PC-9 (cell line): ENCODE results near the gene DSCAML1. TPM values are rescaled to one million over a fixed set of nuclear protein-coding genes. Genes with fewer than 3 reads are reported as not detected.
A peak's percentile ranks its signal among the peaks of the same experiment; 100 is the strongest.

Source experiments
- BruUV-seq: library from RNA; stranded (reverse); fragments of 400-500 nt; replicated peaks from 2 replicates; lab custom pipeline; 2021; lab: Mats Ljungman, UMichigan
- CTCF ChIA-PET: fragments of 300-600 bp; sonication (Branson Sonifier 250); formaldehyde crosslinking; loops from one replicate; lab custom pipeline; 2022; ENCODE audit warnings: antibody characterized with exemption; lab: Charles Lee
- POLR2A ChIA-PET: fragments of 300-600 bp; sonication (Branson Sonifier 250); formaldehyde crosslinking; loops from one replicate; lab custom pipeline; 2022; ENCODE audit warnings: antibody characterized with exemption; ENCODE audit not compliant: unreplicated experiment; lab: Charles Lee
- DNase-seq, 2 experiments: peaks; one replicate each; pipeline versions ENCODE4 v3.0.0 to v3.0.0-alpha.2; 2015 to 2022; ENCODE audit warnings: mixed read lengths in 1 of 2
- H2AFZ ChIP-seq: fragments of 200-600 bp; sonication (generic); 2 replicates; pipeline ENCODE4 v1.8.1; 2017; ENCODE audit warnings: antibody characterized with exemption
- H3F3A ChIP-seq: fragments of 200-600 bp; sonication (generic); 2 replicates; pipeline ENCODE4 v1.8.1; 2017; ENCODE audit warnings: antibody characterized with exemption, mild to moderate bottlenecking, low read depth; ENCODE audit not compliant: insufficient read depth
- H3K27ac ChIP-seq: fragments of 200-600 bp; sonication (generic); 2 replicates; pipeline ENCODE4 v1.6.1; 2016; ENCODE audit warnings: mixed run types
- H3K27me3 ChIP-seq: fragments of 200-600 bp; sonication (generic); 2 replicates; pipeline ENCODE4 v1.6.1; 2016; ENCODE audit warnings: low read depth, mixed run types; ENCODE audit not compliant: insufficient read depth
- H3K36me3 ChIP-seq: fragments of 200-600 bp; sonication (generic); 2 replicates; pipeline ENCODE4 v1.6.1; 2016; ENCODE audit warnings: low read depth, mixed run types
- H3K4me1 ChIP-seq: fragments of 200-600 bp; sonication (generic); replicated peaks from 2 replicates; pipeline ENCODE4 v1.6.1; 2016; ENCODE audit warnings: mixed run types; ENCODE audit not compliant: insufficient read depth
- H3K4me2 ChIP-seq: fragments of 200-600 bp; sonication (generic); 2 replicates; pipeline ENCODE4 v1.6.1; 2017; ENCODE audit warnings: mixed run types
- H3K4me3 ChIP-seq: fragments of 200-600 bp; sonication (generic); 2 replicates; pipeline ENCODE4 v1.6.1; 2016; ENCODE audit warnings: mixed run types
- H3K79me2 ChIP-seq: fragments of 200-600 bp; sonication (generic); 2 replicates; pipeline ENCODE4 v1.6.1; 2017; ENCODE audit warnings: low read depth, mixed run types
- H3K9me2 ChIP-seq: fragments of 200-600 bp; sonication (generic); 2 replicates; pipeline ENCODE4 v1.8.1; 2017; ENCODE audit warnings: mild to moderate bottlenecking; ENCODE audit not compliant: insufficient read depth
- H3K9me3 ChIP-seq: fragments of 200-600 bp; sonication (generic); 2 replicates; pipeline ENCODE4 v1.8.1; 2016; ENCODE audit warnings: low read depth; ENCODE audit not compliant: insufficient read depth
- H4K20me1 ChIP-seq: fragments of 200-600 bp; sonication (generic); 2 replicates; pipeline ENCODE4 v1.8.1; 2017; ENCODE audit not compliant: insufficient read depth
- CTCF ChIP-seq: fragments of 200-600 bp; sonication (generic); conservative IDR thresholded peaks from 2 replicates; pipeline ENCODE4 v1.6.1; 2017; ENCODE audit warnings: mixed run types, antibody characterized with exemption, mild to moderate bottlenecking, moderate library complexity
- EZH2 ChIP-seq: fragments of 200-600 bp; sonication (generic); IDR thresholded peaks from 2 replicates; pipeline ENCODE4 v1.8.0; 2017; ENCODE audit warnings: antibody characterized with exemption, low read depth
- intact Hi-C: fragments of 100-400 bp; cut with micrococcal nuclease; formaldehyde crosslinking; loops from one replicate; pipeline ENCODE4 v1.10.0; 2022; ENCODE audit not compliant: unreplicated experiment
- total RNA-seq: library from RNA; stranded (reverse); gene quantifications from 2 replicates; pipeline ENCODE4 v1.2.3, GENCODE V29; 2021

Gene DSCAML1
- total RNA-seq, 1 experiment from 2014 or later, result not detected

- Histone ChIP-seq H3K27ac (no peak overlapping the region), H2AFZ (no peak overlapping the region), H3K4me2 (no peak overlapping the region), H3K4me3 (no peak overlapping the region), H3K27me3 (peaks cover 100% of the 10 kb centered on the region), H3F3A (no peaks in the 10 kb centered on the region), H3K79me2 (no peaks in the 10 kb centered on the region), H3K4me1 (no peaks in the 10 kb centered on the region), H3K9me3 (no peaks in the 10 kb centered on the region), H3K36me3 (no peaks in the 10 kb centered on the region), H4K20me1 (no peaks in the 10 kb centered on the region), H3K9me2 (no peaks in the 10 kb centered on the region)
- intact Hi-C loops, result no loop called here
- TF ChIP-seq CTCF (no peak), EZH2 (0 out of 2 replicates have a peak, but pooled peaks have one; percentile 22)
- CTCF ChIA-PET, result no interaction called here
- POLR2A ChIA-PET, result no interaction called here
- DNase-seq, result no peak
- no TSS peak for BruUV-seq
Observed at GRCh38 chr11:117501237-117501898, 295.6 kb downstream of the DSCAML1 start.

- no peak overlapping the region for H3K4me3 ChIP-seq
- no TSS peak for BruUV-seq
- ChIA-PET CTCF (no interaction called here), POLR2A (no interaction called here)
- no peaks in the 10 kb centered on the region for H3K4me1 ChIP-seq
- no peak overlapping the region for H3K27ac ChIP-seq
- no peak overlapping the region for H2AFZ ChIP-seq
- H3K9me2 ChIP-seq, result no peaks in the 10 kb centered on the region
- no peaks in the 10 kb centered on the region for H3K36me3 ChIP-seq
- peaks cover 100% of the 10 kb centered on the region for H3K27me3 ChIP-seq
- no peaks in the 10 kb centered on the region for H3F3A ChIP-seq
- H3K79me2 ChIP-seq, result no peaks in the 10 kb centered on the region
- no peak for DNase-seq
- intact Hi-C loops, result no loop called here
- no peaks in the 10 kb centered on the region for H4K20me1 ChIP-seq
- H3K9me3 ChIP-seq, result no peaks in the 10 kb centered on the region
- H3K4me2 ChIP-seq, result no peak overlapping the region
- no peak for TF ChIP-seq EZH2
- TF ChIP-seq CTCF, result no peak
Observed at GRCh38 chr11:117498791-117499190, 298.2 kb downstream of the DSCAML1 start.

- Histone ChIP-seq H3K9me3 (no peaks in the 10 kb centered on the region), H3K4me3 (no peak overlapping the region), H3K36me3 (no peaks in the 10 kb centered on the region), H3K4me2 (no peak overlapping the region), H3F3A (no peaks in the 10 kb centered on the region), H3K27me3 (peaks cover 100% of the 10 kb centered on the region), H3K79me2 (no peaks in the 10 kb centered on the region), H3K27ac (no peak overlapping the region), H2AFZ (no peak overlapping the region), H3K9me2 (no peaks in the 10 kb centered on the region), H4K20me1 (no peaks in the 10 kb centered on the region), H3K4me1 (no peaks in the 10 kb centered on the region)
- no peak for DNase-seq
- intact Hi-C loops, result no loop called here
- ChIA-PET POLR2A (no interaction called here), CTCF (no interaction called here)
- TF ChIP-seq EZH2 (no peak), CTCF (no peak)
- no TSS peak for BruUV-seq
Observed at GRCh38 chr11:117497206-117497951, 299.6 kb downstream of the DSCAML1 start.
